GM18511 (cell line): ENCODE results near the gene MACROD2.
A peak's percentile ranks its signal among the peaks of the same experiment; 100 is the strongest.

ENCODE experiments used
- ATAC-seq: cut with Tn5 transposase; IDR thresholded peaks from one replicate; pipeline ENCODE4 v1.9.1; 2021; ENCODE audit warnings: mild to moderate bottlenecking, moderate library complexity; ENCODE audit not compliant: unreplicated experiment

Gene MACROD2

GRCh38 chr20:14727485-14728150, 732.3 kb downstream of the MACROD2 start:
- ATAC-seq = no peak

- ATAC-seq = no peak
Measured at GRCh38 chr20:14729390-14729789, 734.1 kb downstream of the MACROD2 start.

GRCh38 chr20:14732343-14732742, 737.0 kb downstream of the MACROD2 start:
- no peak for ATAC-seq

GRCh38 chr20:14732996-14733395, 737.7 kb downstream of the MACROD2 start:
- ATAC-seq = no peak

GRCh38 chr20:14740380-14740779, 745.1 kb downstream of the MACROD2 start:
- ATAC-seq = no peak

GRCh38 chr20:14741616-14742015, 746.3 kb downstream of the MACROD2 start:
- no peak for ATAC-seq

- peak; percentile 85 for ATAC-seq
Measured at GRCh38 chr20:14744723-14745122, 749.4 kb downstream of the MACROD2 start.

- no peak for ATAC-seq
Measured at GRCh38 chr20:14745830-14746229, 750.5 kb downstream of the MACROD2 start.

GRCh38 chr20:14751191-14751590, 755.9 kb downstream of the MACROD2 start:
- ATAC-seq = no peak

- no peak for ATAC-seq
Measured at GRCh38 chr20:14757728-14758127, 762.4 kb downstream of the MACROD2 start.

- ATAC-seq = no peak
Measured at GRCh38 chr20:14758356-14758755, 763.0 kb downstream of the MACROD2 start.

- no peak for ATAC-seq
Measured at GRCh38 chr20:14759979-14760378, 764.7 kb downstream of the MACROD2 start.

GRCh38 chr20:14761903-14762302, 766.6 kb downstream of the MACROD2 start:
- ATAC-seq = no peak

GRCh38 chr20:14764511-14765369, 769.4 kb downstream of the MACROD2 start:
- ATAC-seq = no peak

- no peak for ATAC-seq
Measured at GRCh38 chr20:14765370-14765701, 770.0 kb downstream of the MACROD2 start.

- ATAC-seq = no peak
Measured at GRCh38 chr20:14773486-14773885, 778.2 kb downstream of the MACROD2 start.

- ATAC-seq = no peak
Measured at GRCh38 chr20:14775778-14776177, 780.5 kb downstream of the MACROD2 start.

- no peak for ATAC-seq
Measured at GRCh38 chr20:14777591-14777990, 782.3 kb downstream of the MACROD2 start.

- ATAC-seq = no peak
Measured at GRCh38 chr20:14778096-14778495, 782.8 kb downstream of the MACROD2 start.

GRCh38 chr20:14778875-14779274, 783.6 kb downstream of the MACROD2 start:
- ATAC-seq = no peak

GRCh38 chr20:14780508-14780907, 785.2 kb downstream of the MACROD2 start:
- no peak for ATAC-seq

GRCh38 chr20:14782731-14783130, 787.4 kb downstream of the MACROD2 start:
- no peak for ATAC-seq
